K562 (cell line): ENCODE results near the gene BBX. TPM values are rescaled to one million over a fixed set of nuclear protein-coding genes. Genes with fewer than 3 reads are reported as not detected.

Source experiments
- ATAC-seq: fragments of 200-7000 bp; cut with Tn5 transposase; 3 replicates; pipeline ENCODE4 v1.9.1; 2020; ENCODE audit warnings: moderate library complexity
- BruUV-seq: library from RNA; stranded (reverse); fragments of 400-500 nt; replicated peaks from 2 replicates; lab custom pipeline; 2021; lab: Mats Ljungman, UMichigan
- CTCF ChIA-PET: fragments of 300-600 bp; formaldehyde crosslinking; extraction: SDS; loops from one replicate; lab custom pipeline; 2021; ENCODE audit warnings: low intra/inter-chr PET ratio; lab: Yijun Ruan, JAX
- POLR2A ChIA-PET: fragments of 300-600, 350-650 bp; sonication (Branson Sonifier 250); formaldehyde crosslinking; extraction: SDS; loops from one replicate; lab custom pipeline; 2021; ENCODE audit warnings: antibody characterized with exemption, inconsistent platforms; lab: Yijun Ruan, JAX
- DNase-seq, 4 experiments: peaks; one replicate each; pipeline versions ENCODE4 v3.0.0 to v3.0.0-alpha.2; 2011 to 2018; ENCODE audit warnings: low spot score in 3 of 4, mixed read lengths in 3 of 4; ENCODE audit errors: extremely low read depth in 1 of 4
- FAIRE-seq: peaks from 2 replicates; lab custom pipeline; 2011; peaks lifted over from hg19 to GRCh38; lab: Jason Lieb, UNC
- H2AFZ ChIP-seq: 2 replicates; pipeline ENCODE4 v1.6.0; 2011; ENCODE audit warnings: low read depth, low read length, control low read depth, inconsistent platforms
- H3K27ac ChIP-seq: fragments of 200-600 bp; 3 replicates; pipeline ENCODE4 v1.8.0; 2011; ENCODE audit warnings: low read depth, mild to moderate bottlenecking, control low read depth, inconsistent platforms, low read length, moderate library complexity, mixed read lengths; ENCODE audit errors: extremely low read depth
- H3K27me3 ChIP-seq, 2 experiments: fragments of 300-600 bp in 1 of 2; 2 replicates in 1 of 2; 3 replicates in 1 of 2; pipeline versions ENCODE4 v1.6.0 to v1.8.0; 2011; ENCODE audit warnings: inconsistent platforms in 2 of 2, low read length in 2 of 2, mild to moderate bottlenecking in 1 of 2, mixed read lengths in 1 of 2, moderate library complexity in 1 of 2; ENCODE audit not compliant: control insufficient read depth in 2 of 2, insufficient read depth in 2 of 2
- H3K36me3 ChIP-seq: fragments of 300-600 bp; 3 replicates; pipeline ENCODE4 v1.8.0; 2011; ENCODE audit warnings: mild to moderate bottlenecking, low read length, inconsistent platforms; ENCODE audit not compliant: control insufficient read depth, insufficient read depth
- H3K4me1 ChIP-seq, 2 experiments: fragments of 200-600 bp in 1 of 2; replicated peaks in 1 of 2; 2 replicates in 1 of 2; 3 replicates in 1 of 2; pipeline versions ENCODE4 v1.5.1 to v1.8.0; 2011; ENCODE audit warnings: inconsistent platforms in 2 of 2, low read length in 2 of 2, mild to moderate bottlenecking in 1 of 2, mixed read lengths in 1 of 2, moderate library complexity in 1 of 2; ENCODE audit not compliant: control insufficient read depth in 2 of 2, insufficient read depth in 2 of 2
- H3K4me2 ChIP-seq: 2 replicates; pipeline ENCODE4 v1.6.1; 2011; ENCODE audit warnings: low read length, control low read depth, inconsistent platforms, mixed read lengths; ENCODE audit not compliant: insufficient read depth
- H3K4me3 ChIP-seq: fragments of 200-600 bp; sonication (generic), shearing (Covaris generic); 2 replicates; pipeline ENCODE4 v1.5.1; 2016; ENCODE audit warnings: control low read depth, inconsistent platforms
- H3K79me2 ChIP-seq: fragments of 200-600 bp; 3 replicates; pipeline ENCODE4 v1.8.0; 2011; ENCODE audit warnings: low read length, inconsistent platforms; ENCODE audit not compliant: control insufficient read depth, insufficient read depth
- H3K9ac ChIP-seq, 2 experiments: 2 replicates each; pipeline versions ENCODE4 v1.6.0 to v1.6.1; 2011; ENCODE audit warnings: low read depth in 2 of 2, low read length in 2 of 2, control low read depth in 1 of 2, inconsistent platforms in 1 of 2, mild to moderate bottlenecking in 1 of 2, mixed read lengths in 1 of 2; ENCODE audit not compliant: insufficient read depth in 1 of 2
- H3K9me1 ChIP-seq: one replicate; pipeline ENCODE4 v1.6.0; 2011; ENCODE audit warnings: inconsistent platforms, mild to moderate bottlenecking, low read length, moderate library complexity; ENCODE audit not compliant: control insufficient read depth, insufficient read depth
- H3K9me3 ChIP-seq: replicated peaks from 2 replicates; pipeline ENCODE4 v1.5.1; 2011; ENCODE audit warnings: low read depth, low read length, inconsistent platforms; ENCODE audit not compliant: control insufficient read depth, insufficient read depth
- H4K20me1 ChIP-seq: replicated peaks from 2 replicates; pipeline ENCODE4 v1.6.1; 2011; ENCODE audit warnings: low read length, inconsistent platforms, mixed read lengths; ENCODE audit not compliant: control insufficient read depth, insufficient read depth
- BRCA1 ChIP-seq, 2 experiments: fragments of 450-650 bp in 1 of 2; sonication (generic) in 1 of 2; formaldehyde crosslinking in 1 of 2; IDR thresholded peaks; 2 replicates each; pipeline versions ENCODE4 v1.5.0 to v1.6.1; 2017 to 2020; ENCODE audit warnings: mild to moderate bottlenecking in 1 of 2, missing genetic modification reagents in 1 of 2
- GABPB2 ChIP-seq: fragments of 250-450 bp; sonication (Bioruptor Pico); conservative IDR thresholded peaks from 2 replicates; pipeline ENCODE4 v1.5.1; 2021; ENCODE audit warnings: mild to moderate bottlenecking
- NCOA2 ChIP-seq, 2 experiments: fragments of 450-650 bp; IDR thresholded peaks; 2 replicates each; pipeline ENCODE4 v1.6.1; 2018; ENCODE audit warnings: mild to moderate bottlenecking in 2 of 2, moderate library complexity in 1 of 2; ENCODE audit not compliant: partially characterized antibody in 2 of 2
- NUFIP1 ChIP-seq: fragments of 450-650 bp; IDR thresholded peaks from 2 replicates; pipeline ENCODE4 v1.6.1; 2018; ENCODE audit not compliant: partially characterized antibody
- PTTG1 ChIP-seq: fragments of 450-650 bp; IDR thresholded peaks from 2 replicates; pipeline ENCODE4 v1.6.1; 2016; ENCODE audit warnings: low read depth, mild to moderate bottlenecking, missing genetic modification characterization, missing compliant biosample characterization
- RBM22 ChIP-seq: fragments of 200-400 bp; formaldehyde crosslinking; IDR thresholded peaks from 2 replicates; pipeline ENCODE4 v1.6.1; 2018; ENCODE audit warnings: low read length, low read depth; ENCODE audit not compliant: poor library complexity, severe bottlenecking
- RUNX1 ChIP-seq: sonication (generic); IDR thresholded peaks from 2 replicates; pipeline ENCODE4 v1.6.1; 2016; ENCODE audit warnings: antibody characterized with exemption, low read depth
- SREBF2 ChIP-seq: sonication (generic); formaldehyde crosslinking; IDR thresholded peaks from 2 replicates; pipeline ENCODE4 v1.4.0; 2020; ENCODE audit warnings: mild to moderate bottlenecking, missing genetic modification reagents
- TFAM ChIP-seq: fragments of 250-450 bp; sonication (Bioruptor Pico); conservative IDR thresholded peaks from 2 replicates; pipeline ENCODE4 v1.5.0; 2021; ENCODE audit warnings: mild to moderate bottlenecking, moderate library complexity
- USF2 ChIP-seq: sonication (generic); formaldehyde crosslinking; IDR thresholded peaks from 2 replicates; pipeline ENCODE4 v1.5.0; 2020; ENCODE audit warnings: missing genetic modification reagents
- ZKSCAN1 ChIP-seq: fragments of 150-350 bp; IDR thresholded peaks from 2 replicates; pipeline ENCODE4 v1.6.1; 2016; ENCODE audit warnings: low read depth, low read length
- ZNF253 ChIP-seq: fragments of 250-450 bp; sonication (Bioruptor Pico); conservative IDR thresholded peaks from 2 replicates; pipeline ENCODE4 v1.6.1; 2021; ENCODE audit warnings: mild to moderate bottlenecking
- ZNF274 ChIP-seq: IDR thresholded peaks from 2 replicates; pipeline ENCODE4 v1.6.1; 2011; ENCODE audit warnings: low read depth, mild to moderate bottlenecking, low read length, moderate library complexity, borderline replicate concordance
- WGBS: fragments of 100-300 bp; shearing (Covaris generic); methylation state at CpG from one replicate; pipeline ENCODE4 v1.1.6; 2016; ENCODE audit warnings: low coverage, mixed read lengths; ENCODE audit not compliant: insufficient coverage; ENCODE audit errors: missing lambda C conversion rate; 5-methylcytosine and 5-hydroxymethylcytosine counted together
- in situ Hi-C: fragments of 300-500 bp; cut with MboI; formaldehyde crosslinking; loops from 4 replicates; pipeline ENCODE4 v1.15.0; 2018; ENCODE audit warnings: inconsistent platforms, mixed read lengths
- intact Hi-C: fragments of 100-400 bp; cut with micrococcal nuclease; formaldehyde crosslinking; loops from 2 replicates; pipeline ENCODE4 v1.14.2; 2022
- polyA plus RNA-seq, 8 experiments: library from polyadenylated mRNA; depleted of rRNA in 4 of 8; stranded (reverse) in 5 of 8; unstranded in 3 of 8; fragments of >200 nt; fragmentation: Nextera tagmentation in 2 of 8; fragmentation: Illumina TruSeq in 1 of 8; extraction: Ambion mirVana in 2 of 8; extraction: Trizol in 1 of 8; gene quantifications; 2 replicates each; pipeline versions ENCODE4 v1.2.1 to v1.2.3, GENCODE V29; 2011 to 2014; ENCODE audit warnings: inconsistent platforms in 1 of 8, missing spikeins in 1 of 8
- total RNA-seq, 7 experiments: library from RNA; depleted of rRNA in 6 of 7; stranded (reverse); fragments of >200 nt in 6 of 7; fragmentation: Illumina TruSeq in 2 of 7; extraction: Trizol in 2 of 7; gene quantifications; 2 replicates each; pipeline versions ENCODE4 v1.2.1 to v1.2.3, GENCODE V29; 2011 to 2021; ENCODE audit warnings: low replicate concordance in 1 of 7
- TF ChIP-seq, protein P1 (sequence below): fragments of 250-450 bp; sonication (Bioruptor Pico); IDR thresholded peaks from 2 replicates; pipeline ENCODE4 v1.5.0; 2021; ENCODE audit warnings: mild to moderate bottlenecking, moderate library complexity
- TF ChIP-seq, protein P2 (sequence below): sonication (generic); IDR thresholded peaks from 2 replicates; pipeline ENCODE4 v1.6.1; 2016

BBX gene
- total and polyA plus RNA-seq, 9 of the 15 experiments (the other 6 are each of a cell fraction or from before 2014, with no cell fraction given) = 4.9 to 19.5 (median 11.8) TPM

GRCh38 chr3:107590786-107591185 lies 68.0 kb downstream of the BBX start (continued):
- TF ChIP-seq, protein P1, sequence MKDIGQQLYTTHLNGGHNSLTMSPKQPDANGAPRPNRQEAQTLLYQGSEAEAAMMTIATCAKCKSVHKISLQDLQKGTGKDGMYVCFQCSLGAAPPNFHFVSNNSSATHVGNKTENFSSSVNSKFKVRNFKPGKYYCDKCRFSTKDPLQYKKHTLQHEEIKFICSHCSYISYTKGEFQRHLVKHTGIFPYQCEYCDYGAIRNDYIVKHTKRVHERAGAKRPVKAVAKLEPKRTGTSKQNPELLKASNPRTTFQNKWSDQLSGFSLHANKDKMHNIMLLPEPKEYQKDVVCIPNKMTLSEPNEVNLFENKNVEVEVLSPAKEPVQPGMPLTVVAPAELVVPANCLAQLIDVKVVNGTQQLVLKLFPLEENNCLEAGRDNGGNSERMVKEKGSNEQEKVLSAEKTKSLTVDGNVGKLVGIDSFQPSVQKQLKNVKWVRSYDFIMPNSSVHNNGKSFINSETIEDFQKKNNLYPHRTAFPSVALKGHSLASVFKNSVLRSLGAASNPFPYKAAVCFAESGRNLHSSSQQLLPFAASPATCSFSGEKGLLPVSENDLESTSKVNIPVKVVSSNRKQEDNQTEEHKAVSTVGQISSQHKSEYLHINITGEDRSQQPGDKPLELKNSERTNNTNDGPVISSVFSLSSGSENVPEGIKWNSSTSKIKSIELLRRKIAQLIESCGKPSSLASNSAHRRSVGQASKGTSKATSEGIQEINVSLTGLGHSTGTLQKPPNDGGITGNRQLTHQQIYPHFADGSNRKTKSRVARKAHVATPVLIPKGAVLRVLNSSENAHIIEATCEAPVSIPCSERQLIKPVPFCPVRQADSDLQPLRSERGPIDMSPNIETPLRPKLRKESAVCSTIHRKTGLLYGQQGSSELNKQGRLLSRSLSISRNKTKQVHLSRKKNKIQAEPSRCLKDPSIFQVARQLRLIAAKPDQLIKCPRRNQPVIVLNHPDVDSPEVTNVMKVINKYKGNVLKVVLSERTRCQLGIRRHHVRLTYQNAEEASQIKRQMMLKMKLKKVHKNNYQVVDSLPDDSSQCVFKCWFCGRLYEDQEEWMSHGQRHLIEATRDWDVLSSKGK (CRISPR knock-in tag) = no peak
- TF ChIP-seq ZKSCAN1 = no peak

DNA sequence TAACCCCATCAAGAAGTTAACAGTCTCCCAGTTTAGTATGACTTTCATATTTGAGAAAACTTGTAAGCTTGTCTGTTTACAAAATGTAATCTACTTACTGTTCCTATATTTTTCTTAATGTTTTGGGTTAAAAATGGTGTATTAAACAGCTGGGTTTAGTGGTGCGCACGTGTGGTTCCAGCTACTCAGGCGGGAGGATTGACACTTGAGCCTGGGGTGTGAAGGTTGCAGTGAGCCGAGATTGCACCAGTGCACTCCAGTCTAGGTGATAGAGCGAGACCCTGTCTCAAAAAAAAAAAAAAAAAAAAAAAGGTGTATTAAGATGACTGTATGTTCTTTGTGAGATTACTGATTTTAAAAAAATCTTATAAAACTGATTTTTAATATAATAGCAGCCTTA lies 69.3 kb downstream of the BBX start:
- Histone ChIP-seq H3K79me2 (no peaks in the 10 kb centered on the region), H3K9me3 (no peaks in the 10 kb centered on the region), H3K4me3 (no peak overlapping the region), H3K4me1 (no peaks in the 10 kb centered on the region), H3K4me2 (no peak overlapping the region), H3K9me1 (no peaks in the 10 kb centered on the region), H3K9ac (no peak overlapping the region), H2AFZ (no peak overlapping the region), H3K27me3 (no peaks in the 10 kb centered on the region), H3K27ac (no peak overlapping the region), H3K36me3 (no peaks in the 10 kb centered on the region), H4K20me1 (0 out of 2 replicates have a peak, but pooled peaks cover 5% of the 10 kb centered on the region)
- BruUV-seq = no TSS peak
- ChIA-PET POLR2A (no interaction called here), CTCF (no interaction called here)
- DNase-seq (no peak), FAIRE-seq (no peak), ATAC-seq (no peak)
- 86% methylated on average over 3 of the region's 5 CpGs for WGBS
- in situ Hi-C loops (no loop called here), intact Hi-C loops (no loop called here)
- TF ChIP-seq RUNX1 (no peak), NUFIP1 (no peak), PTTG1 (no peak), USF2 (no peak), RBM22 (no peak), BRCA1 (IDR thresholded peaks at IDR 0.05) (no peak), BRCA1 (CRISPR knock-in tag; IDR thresholded peaks at IDR 0.05) (no peak), NCOA2 (IDR thresholded peaks at IDR 0.05; ENCODE audit: partially characterized antibody in 2 of 2) (no peak), GABPB2 (CRISPR knock-in tag) (no peak), TFAM (CRISPR knock-in tag) (no peak), SREBF2 (CRISPR knock-in tag) (no peak), ZNF253 (no peak), ZNF274 (no peak)
- TF ChIP-seq, protein P2, sequence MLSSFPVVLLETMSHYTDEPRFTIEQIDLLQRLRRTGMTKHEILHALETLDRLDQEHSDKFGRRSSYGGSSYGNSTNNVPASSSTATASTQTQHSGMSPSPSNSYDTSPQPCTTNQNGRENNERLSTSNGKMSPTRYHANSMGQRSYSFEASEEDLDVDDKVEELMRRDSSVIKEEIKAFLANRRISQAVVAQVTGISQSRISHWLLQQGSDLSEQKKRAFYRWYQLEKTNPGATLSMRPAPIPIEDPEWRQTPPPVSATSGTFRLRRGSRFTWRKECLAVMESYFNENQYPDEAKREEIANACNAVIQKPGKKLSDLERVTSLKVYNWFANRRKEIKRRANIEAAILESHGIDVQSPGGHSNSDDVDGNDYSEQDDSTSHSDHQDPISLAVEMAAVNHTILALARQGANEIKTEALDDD = no peak
